DMS53 (cell line): Measurements from ENCODE around the gene CANX.
A peak's percentile ranks its signal among the peaks of the same experiment; 100 is the strongest.

Experiments
- DNase-seq: peaks from one replicate; lab custom pipeline; 2025; lab: John Stamatoyannopoulos, UW

Gene CANX

DNA sequence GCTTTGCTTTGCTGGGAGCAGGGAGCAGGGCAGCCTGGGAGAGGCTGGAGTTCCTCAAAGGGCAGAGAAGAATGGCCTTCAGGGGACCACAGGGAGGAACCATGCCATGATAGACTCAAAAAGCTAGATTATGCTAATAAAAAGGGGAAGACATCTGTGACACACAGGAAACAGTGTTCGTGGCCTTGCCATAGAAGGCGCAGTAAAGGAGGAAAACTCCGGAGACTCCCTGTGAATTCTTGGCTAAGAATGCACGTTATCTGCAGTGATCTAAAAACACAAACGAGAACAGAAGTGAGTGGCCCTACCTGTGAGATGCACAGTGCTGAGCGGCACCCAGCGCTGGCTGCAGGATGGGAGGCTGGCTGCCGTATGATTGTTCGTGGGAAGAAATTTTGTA is 79.1 kb downstream of the CANX start:
- DNase-seq = no peak

DNA sequence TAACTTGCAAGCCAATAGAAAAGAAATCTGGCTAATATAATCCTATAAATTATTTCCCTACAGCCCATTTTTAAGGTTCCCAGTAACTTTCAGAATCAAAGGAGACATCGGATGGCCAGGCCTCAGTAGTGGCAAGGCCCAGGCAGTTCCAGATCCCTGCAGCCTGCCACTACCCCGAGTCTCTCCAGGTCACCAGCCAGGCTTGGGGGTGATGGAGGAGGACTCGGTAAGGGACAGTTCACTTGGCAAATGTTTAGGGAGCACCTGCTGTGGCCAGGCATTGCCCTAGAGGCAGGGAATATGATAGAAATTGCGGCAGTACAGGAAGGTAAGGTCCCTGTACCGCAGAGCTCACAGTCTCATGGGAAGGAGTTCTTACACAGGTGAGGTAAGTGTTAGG is 79.8 kb downstream of the CANX start:
- DNase-seq = no peak

DNA sequence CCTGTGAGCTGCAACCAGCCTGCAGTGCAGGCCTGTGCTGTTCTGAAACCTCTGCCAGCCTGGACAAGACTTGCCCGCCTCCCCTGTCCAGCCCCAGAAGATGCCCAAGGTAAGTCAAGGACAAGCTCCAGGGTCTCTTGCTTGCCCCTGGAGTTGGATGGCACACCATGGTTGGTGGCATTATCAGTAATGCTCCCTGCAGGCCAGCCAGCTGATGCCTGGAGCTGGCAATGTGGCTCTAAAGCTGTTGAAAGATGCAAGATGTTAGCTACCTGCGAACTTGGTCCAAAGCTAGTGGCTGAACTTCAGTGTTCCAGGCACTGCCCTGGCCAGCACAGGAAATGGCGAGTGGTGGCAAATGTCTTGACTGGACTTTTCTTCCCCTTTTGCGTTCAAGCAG is 81.1 kb downstream of the CANX start:
- no peak for DNase-seq

DNA sequence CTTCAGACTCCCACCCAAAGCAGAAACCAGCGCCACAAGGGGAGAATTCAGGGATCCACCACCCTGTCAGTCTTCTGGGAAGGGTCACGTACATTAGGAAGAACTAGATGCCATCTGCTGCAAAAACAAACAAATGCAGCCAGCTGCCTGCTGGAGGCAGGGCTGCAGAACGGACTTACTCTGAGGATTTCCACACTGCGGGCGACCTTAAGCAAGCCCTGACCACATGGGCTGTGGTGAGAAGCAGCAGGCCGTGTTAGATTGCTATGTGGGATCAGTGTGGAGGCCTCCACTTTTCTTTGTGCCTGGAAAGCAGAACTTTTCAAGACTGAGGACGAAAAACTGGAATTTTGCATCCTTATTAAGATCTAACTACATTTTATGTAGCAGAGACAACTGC is 81.6 kb downstream of the CANX start:
- peak; percentile 59 for DNase-seq
